ENCODE results near the gene C4orf46. TPM values are rescaled to one million over a fixed set of nuclear protein-coding genes. Genes with fewer than 3 reads are reported as not detected.
"Not testable (repeated sequence)": the region's sequence is repeated elsewhere in the genome, so short reads cannot be mapped to it uniquely, and the experiment has no call there.

Gene C4orf46
- total and polyA plus RNA-seq, 2 of the 4 experiments (the other 2 are of a cell fraction): 8.1 to 10.0 TPM

DNA sequence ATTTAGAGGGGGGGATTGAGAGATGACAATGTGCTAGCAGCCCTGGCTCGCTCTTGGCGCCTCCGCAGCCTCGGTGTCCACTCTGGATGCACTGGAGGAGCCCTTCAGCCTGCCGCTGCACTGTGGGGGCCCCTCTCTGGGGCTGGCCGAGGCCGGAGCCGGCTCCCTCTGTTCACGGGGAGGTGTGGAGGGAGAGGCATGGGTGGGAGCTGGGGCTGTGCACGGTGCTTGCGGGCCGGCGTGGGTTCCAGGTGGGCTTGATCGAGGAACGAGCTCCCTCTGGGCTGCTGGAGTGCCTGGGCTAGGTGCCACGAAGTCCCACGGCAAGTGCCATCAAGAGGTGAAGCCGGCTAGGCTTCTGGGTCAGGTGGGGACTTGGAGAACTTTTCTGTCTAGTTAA is 6.9 kb downstream of the C4orf46 start:
- H4K5ac ChIP-seq (ENCODE audit: low read depth, low read length): no peak overlapping the region
- no peak overlapping the region for H3K27ac ChIP-seq (ENCODE audit: insufficient read depth, low read length)
- no peaks in the 10 kb centered on the region for H3K36me3 ChIP-seq (ENCODE audit: control insufficient read depth, insufficient read depth, low read length)
- no peak overlapping the region for H3K14ac ChIP-seq (replicated peaks; ENCODE audit: low read depth, low read length)
- no peak overlapping the region for H2BK120ac ChIP-seq (ENCODE audit: low read depth, low read length)
- H2AK5ac ChIP-seq (ENCODE audit: low read depth, low read length): no peak overlapping the region
- intact Hi-C loops (cut with micrococcal nuclease) (no loop called here), in situ Hi-C loops (cut with MboI; ENCODE audit: low sequenced_read_pairs) (no loop called here), dilution Hi-C loops (cut with HindIII; ENCODE audit: low sequenced_read_pairs, unreplicated experiment) (no loop called here)
- no peak overlapping the region for H3K4ac ChIP-seq (ENCODE audit: low read depth, low read length)
- POLR2A ChIA-PET (ENCODE audit: unreplicated experiment): no interaction called here
- no peak overlapping the region for H2BK20ac ChIP-seq (ENCODE audit: low read depth, low read length)
- no peak overlapping the region for H3K23ac ChIP-seq (ENCODE audit: low read depth, low read length)
- TF ChIP-seq MAZ (IDR thresholded peaks at IDR 0.05; ENCODE audit: borderline replicate concordance, low read depth, low read length) (no peak), RCOR1 (IDR thresholded peaks at IDR 0.05; ENCODE audit: insufficient replicate concordance, low read length) (no peak), BHLHE40 (IDR thresholded peaks at IDR 0.05; ENCODE audit: low read depth, low read length) (no peak)
- no peak overlapping the region for H2BK15ac ChIP-seq (ENCODE audit: low read depth, low read length)
- H3K9ac ChIP-seq (ENCODE audit: low read depth, low read length): no peak overlapping the region
- ATAC-seq (ENCODE audit: low read depth) (no peak), DNase-seq (no peak)
- H3K18ac ChIP-seq (ENCODE audit: low read depth, low read length): no peak overlapping the region
- H3K4me3 ChIP-seq (ENCODE audit: insufficient read depth, low read depth, low read length): no peak overlapping the region
- no peak overlapping the region for H2AK9ac ChIP-seq (replicated peaks; ENCODE audit: low read depth, low read length, poor library complexity)
- no peaks in the 10 kb centered on the region for H3K9me1 ChIP-seq (ENCODE audit: insufficient read depth, low read length)
- H2BK5ac ChIP-seq (ENCODE audit: low read depth, low read length, poor library complexity, severe bottlenecking): no peak overlapping the region
- BruUV-seq (replicated peaks): no TSS peak
- no peak overlapping the region for H4K91ac ChIP-seq (ENCODE audit: insufficient read depth, low read depth, low read length)
- no peak overlapping the region for H2AFZ ChIP-seq (replicated peaks; ENCODE audit: low read length, poor library complexity)
- no peak overlapping the region for H3K4me2 ChIP-seq (ENCODE audit: low read depth, low read length)
- no peak overlapping the region for H3K56ac ChIP-seq (ENCODE audit: extremely low read depth, insufficient read depth, low read length)
- H4K20me1 ChIP-seq (ENCODE audit: insufficient read depth, low read length): no peaks in the 10 kb centered on the region
- H4K8ac ChIP-seq (ENCODE audit: low read depth in 2 of 2, low read length in 2 of 2): no peak overlapping the region
- CTCF ChIA-PET: no interaction called here
- H3K79me1 ChIP-seq (ENCODE audit: low read depth in 1 of 2, low read length in 2 of 2): peaks cover 0 to 10% of the 10 kb centered on the region in 2 experiments; a peak in 2 of 4 replicates
- WGBS, 2 experiments (ENCODE audit: extremely low coverage in 2 of 2, insufficient read length in 1 of 2): 100% methylated on average over 4 of the region's 18 CpGs; no CpG with 5 or more reads in 1 of the 2 experiments
- H3K9me3 ChIP-seq (ENCODE audit: control insufficient read depth, insufficient read depth, low read length): no peaks in the 10 kb centered on the region
- H3K4me1 ChIP-seq (ENCODE audit: control insufficient read depth, insufficient read depth, low read length): no peaks in the 10 kb centered on the region
- no peaks in the 10 kb centered on the region for H3K27me3 ChIP-seq (ENCODE audit: control insufficient read depth, insufficient read depth, low read length)

DNA sequence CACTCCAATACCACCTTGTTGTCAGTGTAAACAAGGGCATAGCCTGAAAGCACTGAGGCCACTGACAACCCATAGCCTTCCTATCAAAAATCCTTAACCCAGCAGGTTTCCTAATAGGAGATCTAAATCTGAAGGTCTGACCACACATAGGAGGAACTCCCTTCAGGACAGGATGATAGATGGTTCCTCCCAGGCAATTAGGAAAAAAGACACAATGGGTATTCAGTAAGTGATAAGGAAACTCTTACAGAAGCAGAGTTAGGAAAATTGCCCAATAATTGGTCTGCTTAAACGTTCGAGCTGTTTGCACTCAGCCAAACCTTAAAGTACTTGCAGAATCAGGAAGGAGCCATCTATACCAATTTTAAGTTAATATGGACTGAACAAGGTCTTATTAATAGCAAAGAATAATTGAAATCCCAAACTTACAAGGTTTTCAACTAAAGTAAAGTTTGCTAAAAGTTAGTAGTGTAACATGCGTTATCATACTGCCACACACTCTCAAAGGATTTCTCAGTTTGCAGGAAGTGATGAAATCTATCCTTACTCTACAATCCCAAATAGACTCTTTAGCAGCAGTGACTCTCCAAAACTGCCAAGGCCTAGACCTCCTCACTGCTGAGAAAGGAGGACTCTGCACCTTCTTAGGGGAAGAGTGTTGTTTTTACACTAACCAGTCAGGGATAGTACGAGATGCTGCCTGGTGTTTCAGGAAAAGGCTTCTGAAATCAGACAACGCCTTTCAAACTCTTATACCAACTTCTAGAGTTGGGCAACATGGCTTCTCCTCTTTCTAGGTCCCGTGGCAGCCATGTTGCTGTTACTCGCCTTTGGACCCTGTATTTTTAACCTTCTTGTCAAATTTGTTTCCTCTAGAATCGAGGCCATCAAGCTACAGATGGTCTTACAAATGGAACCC is 7.7 kb downstream of the C4orf46 start:
- H2BK120ac ChIP-seq (ENCODE audit: low read depth, low read length); ATAC-seq (ENCODE audit: low read depth); POLR2A ChIA-PET (ENCODE audit: unreplicated experiment); H4K8ac ChIP-seq (ENCODE audit: low read depth in 2 of 2, low read length in 2 of 2); H3K18ac ChIP-seq (ENCODE audit: low read depth, low read length); H3K4me2 ChIP-seq (ENCODE audit: low read depth, low read length); BruUV-seq (replicated peaks); intact Hi-C loops (cut with micrococcal nuclease); H2AK9ac ChIP-seq (replicated peaks; ENCODE audit: low read depth, low read length, poor library complexity); H4K91ac ChIP-seq (ENCODE audit: insufficient read depth, low read depth, low read length); H2AFZ ChIP-seq (replicated peaks; ENCODE audit: low read length, poor library complexity); H3K4me3 ChIP-seq (ENCODE audit: insufficient read depth, low read depth, low read length); H3K9ac ChIP-seq (ENCODE audit: low read depth, low read length); H2BK15ac ChIP-seq (ENCODE audit: low read depth, low read length); H3K27me3 ChIP-seq (ENCODE audit: control insufficient read depth, insufficient read depth, low read length); H3K36me3 ChIP-seq (ENCODE audit: control insufficient read depth, insufficient read depth, low read length); H4K20me1 ChIP-seq (ENCODE audit: insufficient read depth, low read length); H3K9me3 ChIP-seq (ENCODE audit: control insufficient read depth, insufficient read depth, low read length); H3K27ac ChIP-seq (ENCODE audit: insufficient read depth, low read length); H2BK5ac ChIP-seq (ENCODE audit: low read depth, low read length, poor library complexity, severe bottlenecking); H3K4ac ChIP-seq (ENCODE audit: low read depth, low read length); H3K4me1 ChIP-seq (ENCODE audit: control insufficient read depth, insufficient read depth, low read length); H3K79me1 ChIP-seq (ENCODE audit: low read depth in 1 of 2, low read length in 2 of 2); CTCF ChIA-PET; H3K9me1 ChIP-seq (ENCODE audit: insufficient read depth, low read length); H2AK5ac ChIP-seq (ENCODE audit: low read depth, low read length); H3K14ac ChIP-seq (replicated peaks; ENCODE audit: low read depth, low read length); H3K23ac ChIP-seq (ENCODE audit: low read depth, low read length); in situ Hi-C loops (cut with MboI; ENCODE audit: low sequenced_read_pairs); H3K56ac ChIP-seq (ENCODE audit: extremely low read depth, insufficient read depth, low read length); H2BK20ac ChIP-seq (ENCODE audit: low read depth, low read length); dilution Hi-C loops (cut with HindIII; ENCODE audit: low sequenced_read_pairs, unreplicated experiment); H4K5ac ChIP-seq (ENCODE audit: low read depth, low read length); DNase-seq: not testable (repeated sequence)
- WGBS, 2 experiments (ENCODE audit: extremely low coverage in 2 of 2, insufficient read length in 1 of 2): no CpG with 5 or more reads among the region's 8 CpGs
